Natural killer cell (primary cell): ENCODE results near the gene PRRT1. TPM values are rescaled to one million over a fixed set of nuclear protein-coding genes. Genes with fewer than 3 reads are reported as not detected.
"Not testable (repeated sequence)": the region's sequence is repeated elsewhere in the genome, so short reads cannot be mapped to it uniquely, and the experiment has no call there.

Source experiments
- ATAC-seq, 3 donors: fragments of 150-1000 bp in 2 of 3; fragments of 200-7000 bp in 1 of 3; cut with Tn5 transposase; 1 replicate in 1 of 3; 2 replicates in 2 of 3; pipeline ENCODE4 v1.10.0; 2021; ENCODE audit warnings: mild to moderate bottlenecking in 2 of 3, moderate library complexity in 2 of 3
- DNase-seq, 2 donors: peaks; one replicate each; pipeline versions ENCODE4 v3.0.0 to v3.0.0-alpha.2; 2013 to 2021; ENCODE audit warnings: mixed read lengths in 1 of 2
- H3K27ac ChIP-seq: one replicate; pipeline ENCODE4 v1.5.1; 2013; ENCODE audit warnings: mild to moderate bottlenecking, low read length
- H3K27me3 ChIP-seq: one replicate; pipeline ENCODE4 v1.6.1; 2013; ENCODE audit warnings: low read length; ENCODE audit not compliant: control insufficient read depth, insufficient read depth
- H3K36me3 ChIP-seq: one replicate; pipeline ENCODE4 v1.6.1; 2013; ENCODE audit warnings: low read length; ENCODE audit not compliant: control insufficient read depth, insufficient read depth
- H3K4me1 ChIP-seq: one replicate; pipeline ENCODE4 v1.6.1; 2013; ENCODE audit warnings: low read length; ENCODE audit not compliant: control insufficient read depth, insufficient read depth
- H3K4me3 ChIP-seq: one replicate; pipeline ENCODE4 v1.5.1; 2013; ENCODE audit warnings: low read length
- H3K9me3 ChIP-seq: one replicate; pipeline ENCODE4 v1.6.1; 2013; ENCODE audit warnings: low read length; ENCODE audit not compliant: control insufficient read depth, insufficient read depth
- H3K27ac Mint-ChIP-seq, 2 donors: one replicate each; pipeline ENCODE4 v1.8.0; 2022; ENCODE audit warnings: mild to moderate bottlenecking in 2 of 2, mixed read lengths in 2 of 2, moderate library complexity in 1 of 2
- H3K27me3 Mint-ChIP-seq, 2 donors: one replicate each; pipeline ENCODE4 v1.8.0; 2022; ENCODE audit warnings: low read depth in 2 of 2, mixed read lengths in 2 of 2
- H3K36me3 Mint-ChIP-seq: one replicate; pipeline ENCODE4 v1.8.0; 2022; ENCODE audit warnings: mixed read lengths
- H3K4me1 Mint-ChIP-seq, 2 donors: one replicate each; pipeline ENCODE4 v1.8.0; 2022; ENCODE audit warnings: mixed read lengths in 2 of 2
- H3K4me3 Mint-ChIP-seq: one replicate; pipeline ENCODE4 v1.8.0; 2022; ENCODE audit warnings: mild to moderate bottlenecking, moderate library complexity, mixed read lengths
- H3K9me3 Mint-ChIP-seq, 2 donors: one replicate each; pipeline ENCODE4 v1.8.0; 2022; ENCODE audit warnings: mixed read lengths in 2 of 2
- CTCF ChIP-seq: fragments of 200-600 bp; IDR thresholded peaks from one replicate; pipeline ENCODE4 v1.8.0; 2022; ENCODE audit warnings: antibody characterized with exemption
- WGBS: methylation state at CpG from one replicate; pipeline ENCODE4 v1.1.7; 2013; ENCODE audit warnings: missing lambda C conversion rate; ENCODE audit not compliant: insufficient coverage; 5-methylcytosine and 5-hydroxymethylcytosine counted together
- intact Hi-C: fragments of 100-400 bp; cut with micrococcal nuclease; formaldehyde crosslinking; loops from one replicate; pipeline ENCODE4 v1.14.2; 2022
- total RNA-seq, 4 donors: library from RNA; stranded (reverse); fragments of 120-200 nt in 1 of 4; gene quantifications; one replicate each; pipeline versions ENCODE4 v1.2.3 to v1.2.4, GENCODE V29; 2013 to 2022

PRRT1 gene
- total RNA-seq, 3 donors from 2014 or later (not counting 1 experiment from before 2014, with no cell fraction given): 0.38 to 0.63 (median 0.54) TPM

GRCh38 chr6:32108094-32108627 lies 43.6 kb downstream of the PRRT1 start:
- H3K36me3 Mint-ChIP-seq: no peaks in the 10 kb centered on the region

GRCh38 chr6:32107406-32107805 lies 44.3 kb downstream of the PRRT1 start:
- intact Hi-C loops: no loop called here
- Histone ChIP-seq H3K9me3 (no peaks in the 10 kb centered on the region), H3K27me3 (peaks cover 11% of the 10 kb centered on the region), H3K4me3 (no peak overlapping the region), H3K36me3 (no peaks in the 10 kb centered on the region), H3K27ac (no peak overlapping the region), H3K4me1 (peaks cover 9% of the 10 kb centered on the region)
- H3K27me3 Mint-ChIP-seq: peaks cover 26 to 32% of the 10 kb centered on the region in 2 donors
- peaks cover 7 to 26% of the 10 kb centered on the region in 2 donors for H3K4me1 Mint-ChIP-seq
- no peak overlapping the region for H3K4me3 Mint-ChIP-seq
- H3K9me3 Mint-ChIP-seq: no peaks in the 10 kb centered on the region
- ATAC-seq: no peak
- WGBS: 100% methylated on average over 1 of the region's 1 CpG
- H3K27ac Mint-ChIP-seq: no peak overlapping the region
- H3K36me3 Mint-ChIP-seq: no peaks in the 10 kb centered on the region
- TF ChIP-seq CTCF: no peak
- no peak for DNase-seq

More at GRCh38 chr6:32108094-32108627, 43.6 kb downstream of the PRRT1 start:
- Mint-ChIP-seq H3K4me3 (no peak overlapping the region), H3K27ac (no peak overlapping the region), H3K4me1 (peaks cover 7 to 33% of the 10 kb centered on the region in 2 donors), H3K27me3 (peaks cover 26 to 32% of the 10 kb centered on the region in 2 donors), H3K9me3 (no peaks in the 10 kb centered on the region)
- peaks cover 11% of the 10 kb centered on the region for H3K27me3 ChIP-seq
- no peaks in the 10 kb centered on the region for H3K36me3 ChIP-seq
- H3K4me1 ChIP-seq: peaks cover 9% of the 10 kb centered on the region
- intact Hi-C loops: no loop called here
- no peak for TF ChIP-seq CTCF
- H3K4me3 ChIP-seq: no peak overlapping the region
- ATAC-seq: peak in 1 of 3 donors; percentile 11
- DNase-seq: no peak
- H3K27ac ChIP-seq: no peak overlapping the region
- H3K9me3 ChIP-seq: no peaks in the 10 kb centered on the region
- 8% methylated on average over 15 of the region's 15 CpGs for WGBS

GRCh38 chr6:32105433-32105832 lies 46.3 kb downstream of the PRRT1 start:
- Mint-ChIP-seq H3K36me3 (no peaks in the 10 kb centered on the region), H3K9me3 (no peaks in the 10 kb centered on the region), H3K27me3 (peaks cover 28 to 32% of the 10 kb centered on the region in 2 donors), H3K4me1 (peaks cover 7 to 25% of the 10 kb centered on the region in 2 donors), H3K4me3 (no peak overlapping the region), H3K27ac (no peak overlapping the region)
- Histone ChIP-seq H3K4me3 (no peak overlapping the region), H3K27me3 (peaks cover 11% of the 10 kb centered on the region), H3K27ac (no peak overlapping the region), H3K36me3 (no peaks in the 10 kb centered on the region), H3K9me3 (no peaks in the 10 kb centered on the region), H3K4me1 (peaks cover 9% of the 10 kb centered on the region)
- ATAC-seq (no peak), DNase-seq (no peak)
- WGBS: 89% methylated on average over 3 of the region's 4 CpGs
- intact Hi-C loops: no loop called here
- TF ChIP-seq CTCF: no peak

- H3K36me3 Mint-ChIP-seq: no peaks in the 10 kb centered on the region
- DNase-seq (no peak), ATAC-seq (no peak)
- no peaks in the 10 kb centered on the region for H3K9me3 Mint-ChIP-seq
- Histone ChIP-seq H3K27ac (no peak overlapping the region), H3K9me3 (no peaks in the 10 kb centered on the region), H3K27me3 (peaks cover 7% of the 10 kb centered on the region), H3K4me3 (no peak overlapping the region), H3K4me1 (no peaks in the 10 kb centered on the region), H3K36me3 (no peaks in the 10 kb centered on the region)
- no peak overlapping the region for H3K4me3 Mint-ChIP-seq
- intact Hi-C loops: no loop called here
- TF ChIP-seq CTCF: no peak
- H3K27ac Mint-ChIP-seq: no peak overlapping the region
- H3K27me3 Mint-ChIP-seq: peaks cover 34 to 37% of the 10 kb centered on the region in 2 donors
- no peaks in the 10 kb centered on the region for H3K4me1 Mint-ChIP-seq
- WGBS: 93% methylated on average over 1 of the region's 3 CpGs
Measured at GRCh38 chr6:32102255-32102654, 49.5 kb downstream of the PRRT1 start.

GRCh38 chr6:32100251-32100650 lies 51.5 kb downstream of the PRRT1 start:
- H3K27me3 Mint-ChIP-seq: peaks cover 35 to 45% of the 10 kb centered on the region in 2 donors

More at GRCh38 chr6:32100251-32100650, 51.5 kb downstream of the PRRT1 start:
- DNase-seq, H3K9me3 ChIP-seq, H3K27ac Mint-ChIP-seq, H3K36me3 Mint-ChIP-seq, H3K4me3 ChIP-seq, H3K36me3 ChIP-seq, H3K4me3 Mint-ChIP-seq, H3K4me1 ChIP-seq, H3K27ac ChIP-seq, intact Hi-C loops, H3K9me3 Mint-ChIP-seq, ATAC-seq, H3K4me1 Mint-ChIP-seq: not testable (repeated sequence)
- WGBS: 94% methylated on average over 8 of the region's 8 CpGs
- peaks cover 11% of the 10 kb centered on the region for H3K27me3 ChIP-seq
